ENCODE data around the gene DPP10. TPM values are rescaled to one million over a fixed set of nuclear protein-coding genes. Genes with fewer than 3 reads are reported as not detected.

Gene DPP10
- total and polyA plus RNA-seq, 9 donors: 0.26 to 2.1 (median 0.83) TPM

DNA sequence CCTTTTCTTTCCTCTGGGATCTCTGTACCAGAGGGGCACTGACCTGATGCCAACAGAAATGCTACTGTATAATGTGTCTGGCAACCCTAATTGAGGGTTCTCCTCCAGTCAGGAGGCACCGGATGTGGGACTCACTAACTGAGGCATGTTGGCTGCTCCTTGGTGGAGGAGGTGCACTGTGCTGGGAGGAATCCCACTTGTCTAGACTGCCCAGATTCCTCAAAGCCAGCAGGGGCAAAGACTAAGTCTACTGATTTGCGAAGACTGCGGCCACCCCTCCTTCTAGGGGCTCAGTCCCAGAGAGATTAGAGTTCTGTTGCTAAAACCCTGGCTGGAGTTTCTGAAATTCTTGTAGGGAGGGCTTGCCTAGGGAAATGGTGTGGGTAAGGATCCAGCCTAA is 1192.1 kb downstream of the DPP10 start:
- Histone ChIP-seq H3K27ac (ENCODE audit: low read length) (no peak overlapping the region), H3K9me3 (replicated peaks; ENCODE audit: control insufficient read depth, low read depth, low read length) (peaks cover 10% of the 10 kb centered on the region), H3K36me3 (ENCODE audit: control insufficient read depth, insufficient read depth, low read length) (no peaks in the 10 kb centered on the region), H3K4me3 (ENCODE audit: low read length) (no peak overlapping the region), H3K27me3 (ENCODE audit: control insufficient read depth, insufficient read depth, low read length) (no peaks in the 10 kb centered on the region), H3K4me1 (ENCODE audit: control insufficient read depth, insufficient read depth, low read length) (no peaks in the 10 kb centered on the region)
- 87% methylated on average over 3 of the region's 3 CpGs for WGBS (ENCODE audit: insufficient coverage)
- no peak for DNase-seq

DNA sequence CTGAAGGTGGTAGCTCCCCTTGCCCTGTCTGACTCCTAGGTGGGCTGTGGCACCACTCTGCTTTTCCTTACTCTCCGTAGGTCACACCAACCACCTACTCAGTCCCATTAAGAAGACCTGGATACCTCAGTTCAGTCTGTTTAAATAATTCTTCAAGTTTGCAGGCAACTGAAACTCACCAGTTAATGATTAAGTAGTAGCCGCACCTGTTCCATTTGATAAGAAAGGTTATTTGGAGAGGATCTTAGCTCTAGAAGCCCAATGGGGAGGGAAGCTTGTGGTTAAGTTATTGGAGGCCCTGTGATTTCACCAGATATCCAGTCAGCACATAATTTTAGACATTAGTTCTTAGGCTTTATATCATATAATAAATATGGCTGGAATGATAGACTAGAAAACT is 1193.0 kb downstream of the DPP10 start:
- H3K4me1 ChIP-seq (ENCODE audit: control insufficient read depth, insufficient read depth, low read length): no peaks in the 10 kb centered on the region
- no peak for DNase-seq
- peaks cover 10% of the 10 kb centered on the region for H3K9me3 ChIP-seq (replicated peaks; ENCODE audit: control insufficient read depth, low read depth, low read length)
- 100% methylated on average over 1 of the region's 2 CpGs for WGBS (ENCODE audit: insufficient coverage)
- H3K36me3 ChIP-seq (ENCODE audit: control insufficient read depth, insufficient read depth, low read length): no peaks in the 10 kb centered on the region
- H3K27ac ChIP-seq (ENCODE audit: low read length): no peak overlapping the region
- no peaks in the 10 kb centered on the region for H3K27me3 ChIP-seq (ENCODE audit: control insufficient read depth, insufficient read depth, low read length)
- no peak overlapping the region for H3K4me3 ChIP-seq (ENCODE audit: low read length)

DNA sequence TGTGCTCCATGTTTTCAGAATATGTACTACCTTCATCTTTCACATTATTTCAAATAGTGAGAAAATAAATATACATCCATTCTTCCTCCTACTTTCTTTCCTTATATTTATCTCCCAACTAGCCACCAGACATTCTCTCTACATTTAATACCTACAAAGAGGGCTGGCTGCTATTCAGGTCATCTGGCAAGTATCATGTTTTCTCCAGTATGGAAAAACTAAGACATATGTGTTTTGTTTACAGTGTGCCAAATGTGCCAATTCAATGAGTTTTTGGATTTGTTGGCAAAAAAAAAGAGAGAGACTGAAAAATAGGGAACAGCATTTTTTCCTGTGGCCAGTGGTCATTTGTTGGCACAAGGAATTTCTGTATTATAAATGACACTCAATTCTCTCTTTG is 1207.3 kb downstream of the DPP10 start:
- H3K36me3 ChIP-seq (ENCODE audit: control insufficient read depth, insufficient read depth, low read length): no peaks in the 10 kb centered on the region
- no peak overlapping the region for H3K4me3 ChIP-seq (ENCODE audit: low read length)
- H3K27ac ChIP-seq (ENCODE audit: low read length): no peak overlapping the region
- H3K4me1 ChIP-seq (ENCODE audit: control insufficient read depth, insufficient read depth, low read length): no peaks in the 10 kb centered on the region
- peak; percentile 1 for DNase-seq
- H3K27me3 ChIP-seq (ENCODE audit: control insufficient read depth, insufficient read depth, low read length): no peaks in the 10 kb centered on the region
- H3K9me3 ChIP-seq (replicated peaks; ENCODE audit: control insufficient read depth, low read depth, low read length): no peaks in the 10 kb centered on the region

DNA sequence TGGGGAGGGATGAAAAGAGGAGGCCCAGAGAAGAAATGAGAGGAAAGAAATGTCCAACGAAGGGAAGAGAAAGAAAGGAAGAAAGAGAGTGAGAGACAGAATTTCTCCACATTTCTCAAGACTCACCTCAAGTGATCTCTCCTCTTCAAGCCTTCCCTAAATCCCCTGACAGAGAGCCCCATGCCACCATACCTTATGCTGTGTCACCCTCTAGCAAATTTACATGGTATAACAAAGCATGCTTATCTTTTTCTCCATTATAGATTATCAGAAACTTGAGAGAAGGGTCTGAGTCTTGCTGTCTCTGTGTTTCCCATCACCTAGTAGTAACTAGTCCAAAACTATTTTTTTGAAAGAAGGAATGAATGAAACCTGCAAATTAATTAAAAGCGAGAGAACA is 1208.4 kb downstream of the DPP10 start:
- WGBS (ENCODE audit: insufficient coverage): no CpG with 5 or more reads among the region's 2 CpGs
- Histone ChIP-seq H3K27me3 (ENCODE audit: control insufficient read depth, insufficient read depth, low read length) (no peaks in the 10 kb centered on the region), H3K36me3 (ENCODE audit: control insufficient read depth, insufficient read depth, low read length) (no peaks in the 10 kb centered on the region), H3K4me3 (ENCODE audit: low read length) (no peak overlapping the region), H3K9me3 (replicated peaks; ENCODE audit: control insufficient read depth, low read depth, low read length) (no peaks in the 10 kb centered on the region), H3K4me1 (ENCODE audit: control insufficient read depth, insufficient read depth, low read length) (no peaks in the 10 kb centered on the region), H3K27ac (ENCODE audit: low read length) (no peak overlapping the region)
- no peak for DNase-seq

DNA sequence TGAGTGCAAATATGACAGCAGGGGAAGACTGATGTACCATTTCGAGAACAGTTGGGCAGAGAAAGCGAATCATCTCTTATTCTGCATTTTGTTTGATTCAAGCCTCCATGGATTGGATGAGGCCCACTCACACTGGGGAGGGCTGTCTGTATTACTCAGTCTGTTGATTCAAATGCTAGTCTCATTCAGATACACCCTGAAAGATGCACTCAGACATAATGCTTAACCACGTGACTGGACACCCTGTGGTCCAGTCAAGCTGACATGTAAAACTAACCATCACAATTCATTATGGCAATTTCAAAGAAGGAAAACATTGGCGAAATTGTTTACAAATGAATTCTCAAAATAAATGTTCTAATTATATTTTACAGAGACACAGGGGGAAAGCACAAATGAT is 1210.2 kb downstream of the DPP10 start:
- Histone ChIP-seq H3K4me3 (ENCODE audit: low read length) (no peak overlapping the region), H3K4me1 (ENCODE audit: control insufficient read depth, insufficient read depth, low read length) (no peaks in the 10 kb centered on the region), H3K27ac (ENCODE audit: low read length) (no peak overlapping the region), H3K9me3 (replicated peaks; ENCODE audit: control insufficient read depth, low read depth, low read length) (no peaks in the 10 kb centered on the region), H3K36me3 (ENCODE audit: control insufficient read depth, insufficient read depth, low read length) (no peaks in the 10 kb centered on the region), H3K27me3 (ENCODE audit: control insufficient read depth, insufficient read depth, low read length) (no peaks in the 10 kb centered on the region)
- DNase-seq: no peak
- WGBS (ENCODE audit: insufficient coverage): no CpG with 5 or more reads among the region's 4 CpGs

DNA sequence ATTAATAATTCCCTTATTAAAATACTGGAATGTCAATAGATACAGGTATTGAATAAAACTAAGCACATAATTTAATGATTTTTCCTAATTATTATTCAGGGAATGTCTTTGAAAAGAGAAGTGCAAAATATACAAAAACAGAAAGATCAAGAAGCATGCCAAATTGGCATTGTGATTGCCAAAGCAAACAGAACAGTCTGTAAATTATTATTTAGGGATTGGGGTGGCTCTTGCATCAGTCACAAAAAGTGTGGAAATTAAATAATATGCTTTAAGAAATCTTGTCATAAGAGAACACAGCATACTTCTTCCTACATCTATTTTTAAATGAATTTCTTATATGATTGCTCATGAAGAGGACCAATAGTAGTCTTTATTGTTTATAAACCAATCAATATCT is 1211.9 kb downstream of the DPP10 start:
- Histone ChIP-seq H3K27ac (ENCODE audit: low read length) (no peak overlapping the region), H3K27me3 (ENCODE audit: control insufficient read depth, insufficient read depth, low read length) (no peaks in the 10 kb centered on the region), H3K36me3 (ENCODE audit: control insufficient read depth, insufficient read depth, low read length) (no peaks in the 10 kb centered on the region), H3K9me3 (replicated peaks; ENCODE audit: control insufficient read depth, low read depth, low read length) (no peaks in the 10 kb centered on the region), H3K4me3 (ENCODE audit: low read length) (no peak overlapping the region), H3K4me1 (ENCODE audit: control insufficient read depth, insufficient read depth, low read length) (no peaks in the 10 kb centered on the region)
- DNase-seq: no peak

DNA sequence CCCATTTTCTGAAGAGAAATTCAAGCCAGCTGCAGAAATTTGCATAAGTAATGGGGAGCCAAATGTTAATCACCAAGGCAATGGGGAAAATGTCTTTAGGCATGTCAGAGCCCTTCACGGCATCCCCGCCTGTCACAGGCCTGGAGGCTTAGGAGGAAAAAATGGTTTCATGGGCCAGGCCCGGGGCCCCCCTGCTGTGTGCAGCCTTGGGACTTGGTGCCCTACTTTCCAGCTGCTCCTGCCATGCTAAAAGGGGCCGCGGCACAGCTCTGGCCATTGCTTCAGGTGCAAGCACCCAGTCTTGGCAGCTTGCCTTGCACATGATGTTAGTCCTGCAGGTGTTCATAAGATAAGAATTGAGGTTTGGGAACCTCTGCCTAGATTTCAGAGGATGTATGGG is 1235.7 kb downstream of the DPP10 start:
- Histone ChIP-seq H3K27ac (ENCODE audit: low read length) (no peak overlapping the region), H3K27me3 (ENCODE audit: control insufficient read depth, insufficient read depth, low read length) (no peaks in the 10 kb centered on the region), H3K4me3 (ENCODE audit: low read length) (no peak overlapping the region), H3K9me3 (replicated peaks; ENCODE audit: control insufficient read depth, low read depth, low read length) (peaks cover 10% of the 10 kb centered on the region), H3K36me3 (ENCODE audit: control insufficient read depth, insufficient read depth, low read length) (no peaks in the 10 kb centered on the region), H3K4me1 (ENCODE audit: control insufficient read depth, insufficient read depth, low read length) (no peaks in the 10 kb centered on the region)
- 92% methylated on average over 5 of the region's 5 CpGs for WGBS (ENCODE audit: insufficient coverage)
- DNase-seq: no peak

DNA sequence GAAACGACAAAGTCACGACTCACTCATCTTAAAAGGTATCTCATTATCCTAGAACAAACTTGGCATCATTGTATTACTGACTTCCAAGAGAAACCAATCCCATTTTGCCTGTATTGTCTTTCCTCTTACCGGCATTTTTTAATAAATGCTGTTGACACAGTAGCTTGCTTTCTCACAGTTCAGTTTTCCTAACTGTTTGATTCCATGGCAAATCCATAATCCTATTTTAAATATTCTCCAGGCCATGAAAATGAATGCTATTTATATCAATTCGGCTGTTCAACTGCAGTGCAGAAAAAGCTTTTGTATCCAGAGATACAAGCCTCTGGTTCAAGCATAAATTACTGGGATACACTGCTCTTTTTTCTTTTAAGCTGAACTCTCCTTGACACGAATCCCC is 1241.9 kb downstream of the DPP10 start:
- peak; percentile 21 for DNase-seq
- Histone ChIP-seq H3K4me1 (ENCODE audit: control insufficient read depth, insufficient read depth, low read length) (no peaks in the 10 kb centered on the region), H3K27ac (ENCODE audit: low read length) (no peak overlapping the region), H3K36me3 (ENCODE audit: control insufficient read depth, insufficient read depth, low read length) (no peaks in the 10 kb centered on the region), H3K27me3 (ENCODE audit: control insufficient read depth, insufficient read depth, low read length) (no peaks in the 10 kb centered on the region), H3K9me3 (replicated peaks; ENCODE audit: control insufficient read depth, low read depth, low read length) (no peaks in the 10 kb centered on the region), H3K4me3 (ENCODE audit: low read length) (no peak overlapping the region)
- 41% methylated on average over 2 of the region's 5 CpGs for WGBS (ENCODE audit: insufficient coverage)

DNA sequence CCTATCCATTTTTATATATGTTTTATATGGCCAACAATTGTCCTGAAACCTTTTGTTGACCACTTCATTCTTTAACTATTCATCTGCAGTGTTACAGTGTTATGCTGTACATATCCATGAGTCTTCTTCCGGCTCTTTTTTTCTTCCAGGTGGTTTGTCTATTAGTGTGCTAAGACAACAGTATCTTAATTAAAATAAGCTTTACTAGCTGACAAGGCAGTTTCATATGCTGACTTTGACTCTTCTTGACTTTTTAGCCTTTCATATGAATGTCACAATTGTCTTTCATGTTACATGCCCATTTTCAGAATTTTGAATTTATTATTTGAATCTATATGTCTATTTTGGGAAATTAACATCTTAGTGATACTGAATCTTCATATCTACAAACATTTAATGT is 1249.0 kb downstream of the DPP10 start:
- H3K9me3 ChIP-seq (replicated peaks; ENCODE audit: control insufficient read depth, low read depth, low read length): no peaks in the 10 kb centered on the region
- H3K4me3 ChIP-seq (ENCODE audit: low read length): no peak overlapping the region
- H3K4me1 ChIP-seq (ENCODE audit: control insufficient read depth, insufficient read depth, low read length): no peaks in the 10 kb centered on the region
- no peak for DNase-seq
- no CpG with 5 or more reads among the region's 1 CpG for WGBS (ENCODE audit: insufficient coverage)
- H3K36me3 ChIP-seq (ENCODE audit: control insufficient read depth, insufficient read depth, low read length): no peaks in the 10 kb centered on the region
- no peak overlapping the region for H3K27ac ChIP-seq (ENCODE audit: low read length)
- no peaks in the 10 kb centered on the region for H3K27me3 ChIP-seq (ENCODE audit: control insufficient read depth, insufficient read depth, low read length)

DNA sequence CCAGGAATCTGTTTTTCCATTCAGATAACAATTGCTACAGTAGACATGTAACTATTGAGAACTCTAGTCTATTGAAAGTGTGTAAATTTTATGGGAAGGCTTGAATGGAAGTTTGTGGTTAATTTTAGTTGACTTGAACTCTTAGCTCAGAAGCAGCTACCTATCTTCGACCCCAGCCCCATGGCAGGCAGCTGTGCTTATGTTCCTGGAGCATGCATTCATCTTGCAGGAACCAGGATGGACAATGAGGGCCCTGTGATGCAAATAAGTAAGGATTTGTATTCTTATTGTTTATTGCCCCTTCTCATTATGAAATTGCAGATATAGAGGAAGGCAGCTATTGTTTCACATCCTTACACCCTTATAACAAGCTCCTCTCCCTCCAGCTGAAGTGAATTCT is 1252.2 kb downstream of the DPP10 start:
- DNase-seq: no peak
- no peak overlapping the region for H3K4me3 ChIP-seq (ENCODE audit: low read length)
- no peaks in the 10 kb centered on the region for H3K27me3 ChIP-seq (ENCODE audit: control insufficient read depth, insufficient read depth, low read length)
- no peak overlapping the region for H3K27ac ChIP-seq (ENCODE audit: low read length)
- H3K36me3 ChIP-seq (ENCODE audit: control insufficient read depth, insufficient read depth, low read length): no peaks in the 10 kb centered on the region
- 100% methylated on average over 1 of the region's 1 CpG for WGBS (ENCODE audit: insufficient coverage)
- no peaks in the 10 kb centered on the region for H3K9me3 ChIP-seq (replicated peaks; ENCODE audit: control insufficient read depth, low read depth, low read length)
- no peaks in the 10 kb centered on the region for H3K4me1 ChIP-seq (ENCODE audit: control insufficient read depth, insufficient read depth, low read length)

DNA sequence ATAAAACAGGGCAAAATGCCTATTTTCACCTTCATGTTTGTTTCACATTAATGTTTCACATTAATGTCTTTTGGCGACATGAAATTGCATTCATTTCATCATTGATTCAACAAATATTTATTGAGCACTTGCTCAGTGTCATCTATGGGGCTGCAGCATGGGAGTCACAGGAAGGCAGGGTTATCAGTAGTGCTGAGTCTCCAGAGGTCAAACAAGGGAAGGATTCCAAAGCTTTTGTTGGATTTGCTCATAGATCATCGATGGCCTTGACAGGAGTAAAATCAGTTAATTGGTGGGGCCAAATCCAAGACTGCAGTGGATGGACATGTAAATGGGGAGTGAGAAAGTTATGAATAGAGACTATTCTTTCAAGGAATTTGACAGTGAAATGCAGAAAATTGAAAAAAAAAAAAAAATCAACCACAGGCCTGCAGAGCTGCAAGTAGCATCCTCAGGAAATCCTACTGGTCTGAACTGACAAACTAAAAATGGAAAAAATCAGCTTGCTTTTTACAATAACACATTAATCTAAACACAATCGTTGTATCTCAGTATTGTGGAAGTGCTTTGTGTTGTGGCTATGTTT is 1290.8 kb downstream of the DPP10 start:
- no peak for DNase-seq
- H3K36me3 ChIP-seq (ENCODE audit: control insufficient read depth, insufficient read depth, low read length): no peaks in the 10 kb centered on the region
- H3K9me3 ChIP-seq (replicated peaks; ENCODE audit: control insufficient read depth, low read depth, low read length): peaks cover 2% of the 10 kb centered on the region
- WGBS (ENCODE audit: insufficient coverage): 71% methylated on average over 1 of the region's 3 CpGs
- H3K4me1 ChIP-seq (ENCODE audit: control insufficient read depth, insufficient read depth, low read length): no peaks in the 10 kb centered on the region
- H3K27ac ChIP-seq (ENCODE audit: low read length): no peak overlapping the region
- no peak overlapping the region for H3K4me3 ChIP-seq (ENCODE audit: low read length)
- no peaks in the 10 kb centered on the region for H3K27me3 ChIP-seq (ENCODE audit: control insufficient read depth, insufficient read depth, low read length)

Measured in muscle of leg (tissue), 11 donors.